ENCODE data around the gene TCTA.

- TF ChIP-seq EP300 (IDR thresholded peaks at IDR 0.05; ENCODE audit: borderline replicate concordance in 1 of 2, low read depth in 1 of 2, low read length in 1 of 2) = no peak
- TF ChIP-seq RFX5 (IDR thresholded peaks at IDR 0.05; ENCODE audit: low read length) = no peak
- TF ChIP-seq, protein P1, sequence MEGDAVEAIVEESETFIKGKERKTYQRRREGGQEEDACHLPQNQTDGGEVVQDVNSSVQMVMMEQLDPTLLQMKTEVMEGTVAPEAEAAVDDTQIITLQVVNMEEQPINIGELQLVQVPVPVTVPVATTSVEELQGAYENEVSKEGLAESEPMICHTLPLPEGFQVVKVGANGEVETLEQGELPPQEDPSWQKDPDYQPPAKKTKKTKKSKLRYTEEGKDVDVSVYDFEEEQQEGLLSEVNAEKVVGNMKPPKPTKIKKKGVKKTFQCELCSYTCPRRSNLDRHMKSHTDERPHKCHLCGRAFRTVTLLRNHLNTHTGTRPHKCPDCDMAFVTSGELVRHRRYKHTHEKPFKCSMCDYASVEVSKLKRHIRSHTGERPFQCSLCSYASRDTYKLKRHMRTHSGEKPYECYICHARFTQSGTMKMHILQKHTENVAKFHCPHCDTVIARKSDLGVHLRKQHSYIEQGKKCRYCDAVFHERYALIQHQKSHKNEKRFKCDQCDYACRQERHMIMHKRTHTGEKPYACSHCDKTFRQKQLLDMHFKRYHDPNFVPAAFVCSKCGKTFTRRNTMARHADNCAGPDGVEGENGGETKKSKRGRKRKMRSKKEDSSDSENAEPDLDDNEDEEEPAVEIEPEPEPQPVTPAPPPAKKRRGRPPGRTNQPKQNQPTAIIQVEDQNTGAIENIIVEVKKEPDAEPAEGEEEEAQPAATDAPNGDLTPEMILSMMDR (IDR thresholded peaks at IDR 0.05) = no peak
- TF ChIP-seq MAX (IDR thresholded peaks at IDR 0.05; ENCODE audit: low read depth) = no peak
- TF ChIP-seq RAD21 (IDR thresholded peaks at IDR 0.05; ENCODE audit: low read length) = no peak
- no peak for TF ChIP-seq POLR2AphosphoS5 (IDR thresholded peaks at IDR 0.05; ENCODE audit: low read depth, low read length)
- no peak for TF ChIP-seq SIN3A (IDR thresholded peaks at IDR 0.05; ENCODE audit: borderline replicate concordance, low read depth, low read length)
- TF ChIP-seq FOXM1 (IDR thresholded peaks at IDR 0.05; ENCODE audit: low read depth) = no peak
- TF ChIP-seq EZH2phosphoT487 (IDR thresholded peaks at IDR 0.05; ENCODE audit: borderline replicate concordance, low read depth) = no peak
- TF ChIP-seq MXI1 (IDR thresholded peaks at IDR 0.05; ENCODE audit: low read depth, low read length) = no peak
Measured at GRCh38 chr3:49416867-49417266, 4.6 kb downstream of the TCTA start.

Data from SK-N-SH (cell line).